Kidney tubule cell (primary cell): Measurements from ENCODE around the gene DTX4.
A peak's percentile ranks its signal among the peaks of the same experiment; 100 is the strongest.

Experiments used
- DNase-seq: peaks from one replicate; pipeline ENCODE4 v3.0.0-alpha.2; 2018; ENCODE audit warnings: low spot score

DTX4 gene

DNA sequence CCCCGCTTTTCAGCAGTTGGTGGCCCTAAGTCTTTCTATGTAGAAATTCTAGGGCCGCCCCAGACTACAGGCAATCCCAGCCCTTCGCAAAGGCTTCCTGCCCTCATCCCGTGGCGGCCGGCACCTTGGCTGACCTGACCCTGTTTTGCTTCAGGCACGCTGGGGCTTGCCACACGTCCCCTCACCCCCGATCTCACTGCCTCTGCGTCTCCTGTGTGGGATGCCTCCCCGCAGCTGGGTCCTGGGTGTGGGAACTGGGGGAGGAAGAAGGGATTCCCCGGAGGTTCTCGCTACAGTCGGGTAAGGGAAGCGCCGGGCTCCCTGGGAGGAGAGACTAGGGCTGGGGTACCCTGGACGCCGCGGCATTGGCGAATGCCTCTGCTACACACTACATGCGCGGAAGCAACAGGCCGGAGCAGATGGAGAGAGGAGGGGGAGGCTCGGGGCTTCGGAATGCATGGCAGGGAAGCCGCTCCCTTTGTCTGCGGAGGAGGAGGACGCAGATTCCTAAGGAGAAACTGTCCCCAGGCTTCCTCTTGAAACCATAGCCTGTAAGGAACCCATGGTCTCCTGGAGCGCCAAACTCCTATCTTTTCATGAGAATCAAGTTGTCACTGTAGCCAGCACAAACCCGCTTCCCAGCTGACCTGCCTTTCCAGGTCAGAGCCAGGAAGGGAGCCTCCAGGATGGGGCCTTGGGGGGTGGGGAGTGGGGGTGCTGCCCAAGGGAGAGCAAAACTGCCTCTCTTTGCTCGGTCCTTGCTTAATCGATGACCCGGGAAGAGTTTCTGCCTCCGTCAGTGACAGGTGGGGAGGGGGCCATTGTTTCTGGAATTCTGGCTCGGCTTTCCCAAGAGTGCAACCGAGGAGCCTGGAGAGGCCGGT is 1.4 kb downstream of the DTX4 start:
- DNase-seq, result peak; percentile 56

GRCh38 chr11:59173964-59174663 is 2.2 kb downstream of the DTX4 start:
- peak; percentile 83 for DNase-seq

- peak; percentile 89 for DNase-seq
Measured at GRCh38 chr11:59174664-59175033, 2.7 kb downstream of the DTX4 start.

GRCh38 chr11:59175091-59175501 is 3.2 kb downstream of the DTX4 start:
- DNase-seq, result peak; percentile 40

GRCh38 chr11:59176330-59176729 is 4.4 kb downstream of the DTX4 start:
- no peak for DNase-seq

- DNase-seq, result peak; percentile 42
Measured at GRCh38 chr11:59178402-59178801, 6.5 kb downstream of the DTX4 start.

DNA sequence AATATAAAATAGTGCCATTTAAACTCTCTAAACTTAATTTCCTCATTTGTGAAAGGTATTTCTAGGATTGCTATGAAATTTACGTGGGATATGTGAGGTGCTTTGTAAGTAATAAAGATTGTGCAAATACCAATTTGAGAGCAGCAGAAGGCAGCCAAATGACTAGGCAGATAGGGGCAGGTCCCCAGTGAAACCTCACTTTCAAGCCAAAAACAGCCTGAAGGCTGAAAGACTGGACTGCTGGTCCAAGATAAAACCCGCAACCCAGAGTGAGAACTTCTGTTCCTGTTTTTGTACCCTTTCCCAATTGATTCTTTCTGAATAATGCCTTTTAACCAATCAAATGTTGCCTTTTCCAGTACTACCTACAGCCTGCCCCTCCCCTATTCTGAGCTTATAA is 7.2 kb downstream of the DTX4 start:
- DNase-seq, result no peak

- no peak for DNase-seq
Measured at GRCh38 chr11:59180168-59180776, 8.3 kb downstream of the DTX4 start.

GRCh38 chr11:59180907-59181306 is 9.0 kb downstream of the DTX4 start:
- DNase-seq, result no peak

DNA sequence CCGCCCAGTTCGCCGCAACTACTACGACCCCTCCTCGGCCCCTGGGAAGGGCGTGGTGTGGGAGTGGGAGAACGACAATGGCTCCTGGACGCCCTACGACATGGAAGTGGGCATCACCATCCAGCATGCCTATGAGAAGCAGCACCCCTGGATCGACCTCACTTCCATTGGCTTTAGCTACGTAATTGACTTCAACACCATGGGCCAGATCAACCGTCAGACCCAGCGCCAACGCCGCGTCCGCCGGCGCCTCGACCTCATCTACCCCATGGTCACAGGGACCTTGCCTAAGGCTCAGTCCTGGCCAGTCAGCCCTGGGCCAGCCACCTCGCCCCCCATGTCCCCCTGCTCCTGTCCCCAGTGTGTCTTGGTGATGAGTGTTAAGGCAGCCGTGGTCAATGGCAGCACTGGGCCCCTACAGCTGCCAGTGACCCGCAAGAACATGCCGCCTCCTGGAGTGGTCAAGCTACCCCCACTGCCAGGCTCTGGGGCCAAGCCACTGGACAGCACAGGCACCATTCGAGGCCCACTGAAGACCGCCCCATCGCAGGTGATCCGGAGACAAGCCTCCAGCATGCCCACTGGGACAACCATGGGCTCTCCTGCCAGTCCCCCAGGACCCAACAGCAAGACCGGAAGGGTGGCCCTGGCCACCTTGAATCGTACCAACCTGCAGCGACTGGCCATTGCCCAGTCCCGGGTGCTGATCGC is 10.0 kb downstream of the DTX4 start:
- DNase-seq, result no peak

- peak; percentile 37 for DNase-seq
Measured at GRCh38 chr11:59182457-59183151, 10.7 kb downstream of the DTX4 start.

- no peak for DNase-seq
Measured at GRCh38 chr11:59183771-59184170, 11.8 kb downstream of the DTX4 start.

DNA sequence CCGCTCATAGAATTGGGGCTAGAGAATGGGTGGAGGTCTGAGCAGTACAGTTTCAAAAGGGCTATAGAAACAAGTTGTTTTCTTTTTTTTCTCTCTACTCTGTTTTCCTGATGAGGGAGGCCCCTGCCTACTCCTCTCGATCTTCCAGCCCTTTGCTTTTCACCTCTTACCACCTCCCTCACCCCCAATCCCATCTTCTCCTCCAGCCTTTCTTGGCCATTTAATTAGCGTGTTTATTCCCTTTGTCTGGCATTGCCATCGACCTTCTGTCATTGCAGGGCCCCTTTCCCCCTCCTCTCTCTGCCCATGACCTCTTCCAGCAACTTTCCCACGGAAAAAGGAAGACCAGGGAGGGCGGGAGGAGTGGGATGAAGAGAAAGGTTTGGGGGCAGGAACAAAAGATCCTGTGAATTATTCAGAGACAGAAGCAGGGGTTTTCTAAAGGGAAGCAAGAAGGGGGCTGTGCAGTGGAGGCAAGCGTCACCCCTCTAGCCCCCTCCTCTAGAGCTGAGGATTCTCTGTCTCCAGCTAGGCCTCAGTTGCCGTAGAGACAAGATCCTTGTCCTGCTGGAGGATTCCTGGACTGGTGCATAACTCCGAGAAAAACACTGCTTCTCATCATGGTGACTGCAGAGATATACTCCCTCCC is 12.9 kb downstream of the DTX4 start:
- DNase-seq, result no peak

- no peak for DNase-seq
Measured at GRCh38 chr11:59185386-59185945, 13.5 kb downstream of the DTX4 start.

DNA sequence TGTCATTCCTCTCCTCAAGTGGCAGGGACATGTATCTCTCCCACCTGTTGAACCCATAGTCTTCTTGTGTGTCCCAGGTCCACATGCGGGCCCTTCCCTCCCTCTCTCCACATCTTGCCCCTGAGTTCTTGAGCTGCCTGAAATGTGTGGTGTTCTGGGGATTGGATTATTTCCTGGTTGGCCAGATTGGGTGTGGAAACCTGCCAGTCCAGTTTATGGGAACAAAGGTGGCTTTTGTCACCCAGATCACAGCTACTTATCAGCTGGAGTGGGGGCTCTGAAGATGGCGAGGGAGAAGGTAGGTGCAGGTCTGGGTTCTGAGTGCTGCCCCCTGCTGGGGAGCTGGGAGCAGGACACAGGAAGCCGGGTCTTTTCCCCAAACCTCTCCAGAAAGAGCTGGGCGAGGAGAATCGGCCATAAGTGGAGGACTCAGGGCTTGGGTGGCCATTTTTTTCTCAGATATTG is 14.2 kb downstream of the DTX4 start:
- peak; percentile 47 for DNase-seq

GRCh38 chr11:59187035-59187434 is 15.1 kb downstream of the DTX4 start:
- no peak for DNase-seq

DNA sequence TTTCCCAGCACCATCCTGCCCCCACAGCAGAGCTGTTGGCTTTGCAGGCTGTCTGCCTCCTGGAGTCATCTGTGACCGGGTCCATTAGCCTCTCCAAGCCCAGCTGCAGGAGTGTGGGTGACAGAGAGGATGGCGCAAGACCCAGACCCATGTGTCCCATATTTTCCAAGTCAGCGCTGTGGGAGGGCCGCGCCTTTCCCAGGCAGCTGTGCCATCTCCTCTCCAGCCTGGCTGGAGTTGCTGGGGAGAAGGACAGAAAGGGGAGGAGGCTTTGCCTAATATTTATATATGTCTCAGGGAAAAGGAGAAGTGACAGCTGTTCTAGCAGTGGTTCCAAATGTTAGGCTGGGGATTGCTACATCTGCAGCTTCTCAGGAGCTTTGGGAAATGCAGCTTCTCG is 15.7 kb downstream of the DTX4 start:
- no peak for DNase-seq

- DNase-seq, result no peak
Measured at GRCh38 chr11:59188954-59189353, 17.0 kb downstream of the DTX4 start.

GRCh38 chr11:59189986-59190385 is 18.1 kb downstream of the DTX4 start:
- DNase-seq, result no peak

DNA sequence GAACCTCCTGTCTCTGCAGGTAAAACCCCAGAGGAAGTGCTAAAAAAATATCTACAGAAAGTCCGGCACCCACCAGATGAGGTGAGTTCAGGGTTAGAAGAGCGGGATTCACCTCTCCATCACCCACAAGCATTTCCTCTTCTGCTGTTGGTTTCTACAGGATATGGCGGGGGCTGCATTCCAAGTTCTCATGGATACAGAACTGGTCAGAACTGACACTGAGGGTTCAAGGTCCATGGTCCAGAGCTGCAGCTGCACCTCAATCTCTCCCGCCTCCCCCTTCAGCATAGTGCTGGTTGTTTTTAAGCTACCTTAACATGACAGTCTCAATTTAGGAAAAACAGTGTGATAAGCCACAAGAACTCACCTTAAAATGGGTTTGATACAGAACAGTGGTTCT is 19.2 kb downstream of the DTX4 start:
- no peak for DNase-seq

GRCh38 chr11:59191890-59192289 is 20.0 kb downstream of the DTX4 start:
- no peak for DNase-seq
